ENCODE results near the gene LEP.
A peak's percentile ranks its signal among the peaks of the same experiment; 100 is the strongest.

Gene LEP

DNA sequence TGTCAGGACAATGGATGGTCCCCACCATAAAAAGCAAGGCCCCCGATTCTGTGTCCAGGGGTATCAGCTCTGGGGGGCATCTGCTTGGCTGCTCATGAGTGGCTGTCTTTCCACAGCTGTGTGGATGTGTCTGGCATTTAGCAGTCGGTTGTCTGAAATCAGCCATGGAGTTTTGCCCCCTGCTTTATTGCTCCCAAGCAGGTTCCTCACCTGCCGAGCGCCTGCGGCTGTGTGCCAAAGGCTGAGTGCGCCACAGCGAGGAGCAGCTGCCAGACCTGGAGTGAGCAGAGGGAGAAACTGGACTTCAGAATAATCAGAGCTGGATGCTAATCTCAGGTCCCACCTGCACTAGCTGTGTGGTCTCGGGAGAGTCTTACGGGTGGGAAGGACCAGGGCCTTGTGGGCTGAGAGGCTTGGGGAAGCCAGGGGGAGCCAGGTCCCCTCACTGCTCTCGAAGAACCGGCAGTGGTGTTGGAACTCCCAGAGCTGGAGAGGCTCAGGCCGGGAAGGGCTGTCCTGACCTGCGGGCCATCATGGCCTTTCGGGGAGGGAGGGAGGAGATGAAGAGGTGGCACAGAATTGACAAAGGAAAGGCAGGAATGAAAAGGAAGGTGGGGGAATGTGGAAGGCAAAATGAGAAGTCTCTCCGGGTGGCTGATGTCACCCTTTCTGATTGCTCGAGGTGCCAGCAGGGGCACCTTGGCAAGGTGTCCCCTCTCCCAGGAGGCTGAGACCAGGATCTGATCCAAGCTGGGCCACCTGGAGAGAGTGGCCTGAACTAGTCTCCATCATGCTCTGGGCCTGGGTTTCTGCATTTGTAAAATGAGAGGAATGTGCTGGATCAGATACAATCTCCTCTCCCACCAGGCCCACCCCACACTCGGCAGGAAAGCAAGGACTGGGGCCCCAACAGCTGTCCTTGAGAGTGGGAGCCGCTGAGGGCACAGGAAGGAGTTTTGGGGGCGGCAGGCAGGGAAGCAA, 30.2 kb upstream of the LEP start:
- no peaks in the 10 kb centered on the region for H3K36me3 ChIP-seq (ENCODE audit: control insufficient read depth in 5 of 5, insufficient read depth in 5 of 5, low read length in 5 of 5)
- peaks cover 4 to 12% (median 7%) of the 10 kb centered on the region in 5 donors for H3K27me3 ChIP-seq (ENCODE audit: control insufficient read depth in 5 of 5, insufficient read depth in 4 of 5, low read length in 5 of 5)
- peaks cover 0 to 30% (median 18%) of the 10 kb centered on the region in 5 donors for H3K4me1 ChIP-seq (ENCODE audit: control insufficient read depth in 5 of 5, insufficient read depth in 5 of 5, low read length in 5 of 5)
- H3K27ac ChIP-seq (ENCODE audit: low read depth, low read length) = no peak overlapping the region
- no peak overlapping the region for H3K4me3 ChIP-seq (ENCODE audit: low read depth in 1 of 5, low read length in 5 of 5)
- peak overlapping the region in 1 of 5 donors; percentile 35 for H3K9ac ChIP-seq (ENCODE audit: low read length in 5 of 5)
- no peaks in the 10 kb centered on the region for H3K9me3 ChIP-seq (ENCODE audit: control insufficient read depth in 5 of 5, low read length in 5 of 5)

DNA sequence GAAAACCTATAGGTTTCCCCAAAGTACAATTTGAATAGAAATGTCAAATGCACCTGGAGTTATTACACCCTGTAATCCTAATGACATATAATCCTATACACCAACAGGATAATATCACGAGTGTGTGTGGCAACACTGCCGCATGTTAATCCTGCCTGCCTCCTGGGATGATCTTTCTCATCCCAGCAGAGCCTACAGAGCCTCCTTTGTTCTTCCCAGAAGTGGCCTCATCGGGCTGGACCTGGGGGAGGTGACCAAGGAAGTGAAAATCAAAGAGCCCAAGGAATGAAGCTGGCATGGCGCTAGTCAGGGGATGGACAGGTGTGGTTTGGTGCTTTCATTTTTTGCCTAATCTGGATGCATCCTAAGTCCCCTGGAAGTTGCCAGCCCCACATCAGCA, 29.5 kb upstream of the LEP start:
- H3K27me3 ChIP-seq (ENCODE audit: control insufficient read depth in 5 of 5, insufficient read depth in 4 of 5, low read length in 5 of 5) = peaks cover 0 to 9% (median 4%) of the 10 kb centered on the region in 5 donors
- H3K36me3 ChIP-seq (ENCODE audit: control insufficient read depth in 5 of 5, insufficient read depth in 5 of 5, low read length in 5 of 5) = no peaks in the 10 kb centered on the region
- H3K4me1 ChIP-seq (ENCODE audit: control insufficient read depth in 5 of 5, insufficient read depth in 5 of 5, low read length in 5 of 5) = peaks cover 0 to 36% (median 20%) of the 10 kb centered on the region in 5 donors
- H3K4me3 ChIP-seq (ENCODE audit: low read depth in 1 of 5, low read length in 5 of 5) = no peak overlapping the region
- H3K9me3 ChIP-seq (ENCODE audit: control insufficient read depth in 5 of 5, low read length in 5 of 5) = no peaks in the 10 kb centered on the region
- no peak overlapping the region for H3K9ac ChIP-seq (ENCODE audit: low read length in 5 of 5)
- no peak overlapping the region for H3K27ac ChIP-seq (ENCODE audit: low read depth, low read length)

DNA sequence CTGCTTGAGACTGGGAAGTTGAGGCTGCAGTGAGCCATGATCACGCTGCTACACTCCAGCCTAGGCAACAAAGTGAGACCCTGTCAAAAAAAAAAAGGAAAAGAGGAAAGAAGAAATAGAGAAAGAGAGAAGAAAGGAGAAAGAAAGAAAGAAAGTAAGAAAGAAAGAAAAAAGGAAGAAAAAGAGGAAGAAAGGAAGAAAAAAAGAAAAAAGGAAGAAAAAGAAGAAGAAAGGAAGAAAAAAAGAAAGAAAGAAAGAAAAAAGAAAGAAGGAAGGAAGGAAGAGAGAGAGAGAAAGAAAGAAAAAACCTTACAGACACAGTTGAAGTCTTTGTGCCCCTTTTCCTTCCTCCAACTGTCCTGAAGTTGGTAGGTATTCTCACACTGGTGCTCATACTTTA, 26.6 kb upstream of the LEP start:
- H3K9ac ChIP-seq (ENCODE audit: low read length in 5 of 5) = no peak overlapping the region
- no peak overlapping the region for H3K4me3 ChIP-seq (ENCODE audit: low read depth in 1 of 5, low read length in 5 of 5)
- peaks cover 0 to 9% (median 0%) of the 10 kb centered on the region in 5 donors for H3K27me3 ChIP-seq (ENCODE audit: control insufficient read depth in 5 of 5, insufficient read depth in 4 of 5, low read length in 5 of 5)
- H3K36me3 ChIP-seq (ENCODE audit: control insufficient read depth in 5 of 5, insufficient read depth in 5 of 5, low read length in 5 of 5) = no peaks in the 10 kb centered on the region
- peaks cover 0 to 57% (median 34%) of the 10 kb centered on the region in 5 donors for H3K4me1 ChIP-seq (ENCODE audit: control insufficient read depth in 5 of 5, insufficient read depth in 5 of 5, low read length in 5 of 5)
- peak overlapping the region; percentile 90 for H3K27ac ChIP-seq (ENCODE audit: low read depth, low read length)
- no peaks in the 10 kb centered on the region for H3K9me3 ChIP-seq (ENCODE audit: control insufficient read depth in 5 of 5, low read length in 5 of 5)

DNA sequence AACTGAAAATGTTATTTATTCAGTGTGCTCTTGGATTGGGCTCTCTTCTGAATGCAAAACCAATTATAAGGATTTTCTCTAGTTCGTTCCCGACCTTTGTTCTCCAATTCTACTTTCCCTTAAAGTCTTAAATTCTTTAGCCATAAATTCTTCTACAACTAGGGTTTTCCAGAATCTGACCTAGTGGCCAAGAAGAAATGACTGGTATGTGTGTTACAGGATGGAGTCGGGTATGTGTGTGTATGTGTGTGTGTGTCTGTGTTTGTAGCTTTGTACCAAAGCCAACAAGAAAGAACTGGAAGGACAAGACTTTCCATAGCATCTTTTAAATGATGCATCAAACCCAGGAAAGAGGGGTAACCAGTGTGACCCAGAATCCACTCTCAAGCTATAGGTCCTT, 25.8 kb upstream of the LEP start:
- Histone ChIP-seq H3K36me3 (ENCODE audit: control insufficient read depth in 5 of 5, insufficient read depth in 5 of 5, low read length in 5 of 5) (no peaks in the 10 kb centered on the region), H3K9me3 (ENCODE audit: control insufficient read depth in 5 of 5, low read length in 5 of 5) (no peaks in the 10 kb centered on the region), H3K4me3 (ENCODE audit: low read depth in 1 of 5, low read length in 5 of 5) (no peak overlapping the region), H3K9ac (ENCODE audit: low read length in 5 of 5) (peak overlapping the region in 1 of 5 donors; percentile 7), H3K4me1 (ENCODE audit: control insufficient read depth in 5 of 5, insufficient read depth in 5 of 5, low read length in 5 of 5) (peaks cover 0 to 50% (median 28%) of the 10 kb centered on the region in 5 donors), H3K27ac (ENCODE audit: low read depth, low read length) (peak overlapping the region; percentile 90), H3K27me3 (ENCODE audit: control insufficient read depth in 5 of 5, insufficient read depth in 4 of 5, low read length in 5 of 5) (peaks cover 0 to 9% (median 0%) of the 10 kb centered on the region in 5 donors)

DNA sequence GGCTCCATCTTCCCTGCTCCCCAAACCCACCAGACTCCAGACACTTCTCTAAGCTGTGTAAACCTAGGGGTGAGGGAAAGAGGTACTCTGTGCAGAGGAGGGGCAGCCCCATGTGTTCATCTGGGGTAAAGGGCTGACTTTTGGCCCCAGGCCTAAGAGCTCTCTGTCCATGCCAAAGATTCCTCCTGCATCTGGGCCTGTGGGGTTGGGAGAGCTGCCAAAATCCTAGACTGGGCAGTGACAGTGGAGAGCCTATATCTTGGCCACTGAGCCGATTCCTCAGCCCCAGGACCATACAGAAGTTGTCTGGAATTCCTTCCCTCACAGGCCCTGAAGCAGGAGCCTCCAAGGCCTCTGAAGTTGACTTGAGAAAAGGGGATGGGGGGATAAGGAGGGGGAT, 25.3 kb upstream of the LEP start:
- Histone ChIP-seq H3K9me3 (ENCODE audit: control insufficient read depth in 5 of 5, low read length in 5 of 5) (no peaks in the 10 kb centered on the region), H3K36me3 (ENCODE audit: control insufficient read depth in 5 of 5, insufficient read depth in 5 of 5, low read length in 5 of 5) (no peaks in the 10 kb centered on the region), H3K27ac (ENCODE audit: low read depth, low read length) (peak overlapping the region; percentile 90), H3K27me3 (ENCODE audit: control insufficient read depth in 5 of 5, insufficient read depth in 4 of 5, low read length in 5 of 5) (peaks cover 0 to 4% (median 0%) of the 10 kb centered on the region in 5 donors), H3K9ac (ENCODE audit: low read length in 5 of 5) (peak overlapping the region in 1 of 5 donors; percentile 49), H3K4me3 (ENCODE audit: low read depth in 1 of 5, low read length in 5 of 5) (no peak overlapping the region), H3K4me1 (ENCODE audit: control insufficient read depth in 5 of 5, insufficient read depth in 5 of 5, low read length in 5 of 5) (peaks cover 0 to 50% (median 28%) of the 10 kb centered on the region in 5 donors)

DNA sequence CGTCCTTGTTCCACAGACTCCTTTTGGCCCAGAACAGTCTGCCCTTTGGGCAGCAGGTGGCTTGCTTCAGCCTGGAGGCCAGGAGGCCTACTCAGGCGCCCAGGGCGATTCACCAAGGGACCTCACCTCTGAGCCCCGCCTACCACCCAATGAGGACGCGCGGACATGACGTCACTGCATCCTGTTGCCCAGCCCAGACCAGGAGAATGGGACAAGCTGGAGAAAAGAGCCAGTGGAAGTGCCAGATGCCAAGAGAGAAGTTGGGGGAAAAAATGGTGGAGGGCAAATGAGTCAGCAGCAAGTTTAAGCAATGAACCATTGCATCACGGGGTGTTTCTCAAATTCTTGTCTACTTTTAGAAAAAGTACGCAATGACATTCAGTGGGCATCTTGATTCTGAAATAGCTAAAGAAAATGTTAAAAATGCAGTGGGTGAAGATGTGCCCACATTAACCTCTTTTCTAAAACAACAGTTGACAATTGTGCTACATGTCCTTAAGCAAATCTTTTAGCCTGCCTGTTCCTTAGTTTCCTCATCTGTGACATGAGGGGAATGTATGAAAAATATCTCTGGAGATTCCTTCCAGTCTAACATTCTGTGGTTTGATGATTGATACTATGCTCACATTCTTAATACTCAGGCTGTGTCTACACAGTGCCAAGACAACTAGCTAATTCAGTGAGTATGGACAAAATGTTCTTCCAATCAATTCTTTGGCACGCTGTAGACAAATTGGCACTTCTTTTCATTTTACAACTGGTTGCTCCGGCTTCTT, 23.9 kb upstream of the LEP start:
- H3K36me3 ChIP-seq (ENCODE audit: control insufficient read depth in 5 of 5, insufficient read depth in 5 of 5, low read length in 5 of 5) = no peaks in the 10 kb centered on the region

DNA sequence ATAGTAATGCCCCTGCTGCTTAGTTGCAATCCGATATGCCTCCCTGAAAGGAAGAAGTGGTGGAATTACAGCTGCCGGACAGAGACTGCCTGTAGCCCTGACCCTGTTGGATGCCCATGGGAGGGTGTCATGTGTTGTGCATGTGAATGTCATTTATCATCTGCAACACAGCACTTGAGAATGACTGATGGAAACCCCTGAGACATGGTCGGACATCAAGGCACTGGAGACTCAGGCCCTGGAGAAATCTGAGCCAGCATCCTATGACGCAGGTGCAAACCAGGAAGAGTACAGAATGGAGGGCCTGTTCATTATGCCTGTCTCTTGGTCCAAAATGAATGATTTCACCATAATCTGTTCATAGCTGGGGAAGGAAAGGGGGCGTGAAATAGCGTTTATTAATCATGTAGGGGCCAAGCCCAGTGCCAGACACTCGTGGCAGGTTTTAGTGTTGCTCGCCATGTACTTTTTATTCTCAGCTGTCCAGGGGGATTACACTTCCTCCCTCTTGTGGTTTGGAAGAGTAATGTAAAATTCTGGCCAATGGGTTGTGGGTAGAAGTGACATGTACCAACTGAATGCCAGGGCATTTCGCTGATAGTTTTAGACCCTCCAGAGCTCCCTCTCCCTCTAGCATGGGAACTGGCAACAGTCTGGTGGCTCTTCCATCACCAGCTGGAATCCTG, 23.0 kb upstream of the LEP start:
- Histone ChIP-seq H3K36me3 (ENCODE audit: control insufficient read depth in 5 of 5, insufficient read depth in 5 of 5, low read length in 5 of 5) (no peaks in the 10 kb centered on the region), H3K9me3 (ENCODE audit: control insufficient read depth in 5 of 5, low read length in 5 of 5) (no peaks in the 10 kb centered on the region), H3K4me1 (ENCODE audit: control insufficient read depth in 5 of 5, insufficient read depth in 5 of 5, low read length in 5 of 5) (peaks cover 0 to 61% (median 37%) of the 10 kb centered on the region in 5 donors), H3K27ac (ENCODE audit: low read depth, low read length) (peak overlapping the region; percentile 90), H3K4me3 (ENCODE audit: low read depth in 1 of 5, low read length in 5 of 5) (no peak overlapping the region), H3K27me3 (ENCODE audit: control insufficient read depth in 5 of 5, insufficient read depth in 4 of 5, low read length in 5 of 5) (no peaks in the 10 kb centered on the region), H3K9ac (ENCODE audit: low read length in 5 of 5) (peak overlapping the region in 1 of 5 donors; percentile 4)

More for the DNA sequence above, 23.9 kb upstream of the LEP start:
- peak overlapping the region; percentile 90 for H3K27ac ChIP-seq (ENCODE audit: low read depth, low read length)
- peaks cover 0 to 59% (median 32%) of the 10 kb centered on the region in 5 donors for H3K4me1 ChIP-seq (ENCODE audit: control insufficient read depth in 5 of 5, insufficient read depth in 5 of 5, low read length in 5 of 5)
- no peak overlapping the region for H3K4me3 ChIP-seq (ENCODE audit: low read depth in 1 of 5, low read length in 5 of 5)
- no peaks in the 10 kb centered on the region for H3K9me3 ChIP-seq (ENCODE audit: control insufficient read depth in 5 of 5, low read length in 5 of 5)
- H3K27me3 ChIP-seq (ENCODE audit: control insufficient read depth in 5 of 5, insufficient read depth in 4 of 5, low read length in 5 of 5) = no peaks in the 10 kb centered on the region
- peak overlapping the region in 2 of 5 donors; percentile 4 to 43 for H3K9ac ChIP-seq (ENCODE audit: low read length in 5 of 5)

DNA sequence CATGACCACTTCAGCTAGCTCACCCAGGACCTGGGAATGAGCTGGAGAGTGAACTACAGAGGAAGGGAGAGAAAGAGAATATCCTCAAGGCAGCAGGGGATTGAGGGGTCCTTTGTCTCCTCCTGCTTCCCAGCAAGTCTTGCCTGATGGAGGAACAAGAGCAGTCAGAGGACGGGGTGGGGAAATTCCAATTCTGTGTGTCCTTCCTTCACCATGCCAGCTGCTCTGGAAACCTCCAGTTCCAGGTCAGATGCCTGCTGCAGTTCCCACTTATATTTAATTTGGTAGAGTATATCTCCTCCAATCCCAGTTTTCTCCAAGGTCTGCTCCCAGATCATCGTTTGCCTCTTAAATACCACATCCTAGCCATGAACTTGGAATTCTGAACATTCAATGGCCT, 21.4 kb upstream of the LEP start:
- no peak overlapping the region for H3K4me3 ChIP-seq (ENCODE audit: low read depth in 1 of 5, low read length in 5 of 5)
- no peaks in the 10 kb centered on the region for H3K36me3 ChIP-seq (ENCODE audit: control insufficient read depth in 5 of 5, insufficient read depth in 5 of 5, low read length in 5 of 5)
- peaks cover 0 to 57% (median 37%) of the 10 kb centered on the region in 5 donors for H3K4me1 ChIP-seq (ENCODE audit: control insufficient read depth in 5 of 5, insufficient read depth in 5 of 5, low read length in 5 of 5)

DNA sequence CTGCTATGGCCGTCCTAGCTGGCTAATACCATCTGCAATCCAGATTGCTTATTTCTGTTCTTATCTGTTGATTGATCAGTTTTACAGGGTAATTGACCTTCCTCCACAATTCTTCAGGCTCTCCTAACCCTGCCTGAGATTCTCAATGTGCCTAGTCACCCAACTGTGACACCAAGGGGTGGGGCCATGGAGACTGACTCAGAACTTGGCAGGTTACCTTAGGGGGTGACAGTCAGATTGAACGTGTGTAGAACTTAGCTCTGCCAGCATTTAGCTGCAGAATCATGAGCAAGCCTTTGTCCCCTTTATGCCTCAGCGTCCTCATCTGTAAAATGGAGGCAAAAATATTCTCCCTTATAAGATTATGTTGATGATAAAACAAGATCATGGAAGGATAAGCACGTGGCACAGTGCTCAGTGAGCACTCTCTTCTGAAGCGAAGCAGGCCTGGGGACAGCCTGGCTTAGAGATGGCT, 19.1 kb upstream of the LEP start:
- H3K4me3 ChIP-seq (ENCODE audit: low read depth in 1 of 5, low read length in 5 of 5) = peak overlapping the region in 1 of 5 donors; percentile 13
- H3K27ac ChIP-seq (ENCODE audit: low read depth, low read length) = peak overlapping the region; percentile 47
- H3K9ac ChIP-seq (ENCODE audit: low read length in 5 of 5) = no peak overlapping the region
- H3K4me1 ChIP-seq (ENCODE audit: control insufficient read depth in 5 of 5, insufficient read depth in 5 of 5, low read length in 5 of 5) = peaks cover 0 to 35% (median 20%) of the 10 kb centered on the region in 5 donors
- H3K27me3 ChIP-seq (ENCODE audit: control insufficient read depth in 5 of 5, insufficient read depth in 4 of 5, low read length in 5 of 5) = no peaks in the 10 kb centered on the region
- no peaks in the 10 kb centered on the region for H3K36me3 ChIP-seq (ENCODE audit: control insufficient read depth in 5 of 5, insufficient read depth in 5 of 5, low read length in 5 of 5)
- no peaks in the 10 kb centered on the region for H3K9me3 ChIP-seq (ENCODE audit: control insufficient read depth in 5 of 5, low read length in 5 of 5)

More for the DNA sequence above, 21.4 kb upstream of the LEP start:
- H3K27me3 ChIP-seq (ENCODE audit: control insufficient read depth in 5 of 5, insufficient read depth in 4 of 5, low read length in 5 of 5) = no peaks in the 10 kb centered on the region
- H3K27ac ChIP-seq (ENCODE audit: low read depth, low read length) = no peak overlapping the region
- no peaks in the 10 kb centered on the region for H3K9me3 ChIP-seq (ENCODE audit: control insufficient read depth in 5 of 5, low read length in 5 of 5)
- no peak overlapping the region for H3K9ac ChIP-seq (ENCODE audit: low read length in 5 of 5)

Measured in subcutaneous abdominal adipose tissue (tissue), 5 donors.